Embryonic facial prominence (tissue), 1 donor: ENCODE data around the gene IQGAP2.

Experiments
- DNase-seq: peaks from one replicate; pipeline ENCODE4 v3.0.0-alpha.2; 2016; ENCODE audit errors: extremely low spot score

IQGAP2 gene

DNA sequence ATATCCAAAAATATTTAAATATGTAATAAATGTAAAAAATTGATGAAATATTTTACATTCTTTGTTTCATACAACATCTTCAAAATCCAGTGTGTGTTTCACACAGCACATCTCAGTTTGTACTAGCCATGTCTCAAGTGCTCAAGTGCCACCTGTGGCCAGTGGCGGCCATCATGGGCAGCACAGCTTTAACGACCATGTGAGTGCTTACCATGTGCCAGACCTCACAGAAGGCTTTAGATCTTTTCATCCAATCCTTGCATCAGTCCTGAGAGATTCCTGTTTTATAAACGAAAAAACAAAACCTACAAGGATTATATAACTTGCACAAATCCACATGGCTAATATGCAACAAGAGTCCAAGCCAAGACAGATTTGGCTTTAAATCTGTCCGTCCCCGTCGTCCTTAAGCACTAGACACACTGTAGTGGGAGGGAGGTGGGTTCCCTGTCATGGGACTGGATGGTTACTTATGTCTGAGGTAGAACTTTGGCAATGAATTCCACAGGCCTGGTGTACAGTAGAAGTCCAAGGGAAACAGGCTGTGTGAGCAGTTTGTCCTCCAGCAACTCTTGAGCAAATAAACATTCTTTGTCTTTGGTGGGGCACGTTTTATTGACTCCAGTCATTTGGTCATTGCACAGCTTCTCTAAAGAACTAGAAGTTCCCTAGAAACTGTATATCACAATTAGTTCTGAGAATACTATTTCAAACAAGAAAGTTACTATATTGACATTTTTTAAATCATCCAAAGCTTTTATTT lies 287.8 kb downstream of the IQGAP2 start:
- no peak for DNase-seq

DNA sequence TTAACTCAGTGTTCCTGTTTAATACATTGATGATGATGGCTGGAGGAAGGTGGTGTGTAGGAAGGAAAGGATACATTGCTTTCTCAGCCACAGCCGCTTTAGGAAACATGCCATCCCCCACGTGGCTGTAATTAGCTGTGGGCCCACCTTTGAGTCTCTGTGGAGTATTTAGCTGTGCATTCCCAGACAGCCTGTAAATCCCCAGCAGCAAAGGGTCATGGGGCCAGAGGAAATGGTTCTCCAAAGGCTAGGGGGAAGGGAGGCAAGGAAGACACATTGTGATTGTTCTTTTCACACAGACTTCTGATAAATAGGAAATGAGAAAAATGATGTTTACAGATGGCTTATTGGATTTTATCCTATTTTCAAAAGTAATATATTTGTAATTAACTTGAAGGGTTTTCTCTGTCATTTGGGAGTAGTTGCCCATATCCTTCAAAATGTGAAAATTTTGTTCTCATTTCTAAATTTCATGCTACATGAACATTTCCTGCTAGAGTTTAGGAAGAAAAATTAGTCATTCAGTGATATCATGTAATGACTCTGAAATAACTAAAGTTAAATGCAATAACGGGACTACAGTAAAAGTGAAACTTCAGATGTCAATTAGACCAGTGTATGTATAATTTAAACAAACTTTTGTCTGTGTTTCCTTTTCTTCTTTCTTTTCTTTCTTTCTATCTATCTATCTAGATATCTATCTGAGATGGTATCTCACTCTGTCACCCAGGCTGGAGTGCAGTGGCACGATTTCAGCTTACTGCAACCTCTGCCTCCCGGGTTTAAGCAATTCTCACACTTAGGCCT lies 288.6 kb downstream of the IQGAP2 start:
- DNase-seq = no peak

DNA sequence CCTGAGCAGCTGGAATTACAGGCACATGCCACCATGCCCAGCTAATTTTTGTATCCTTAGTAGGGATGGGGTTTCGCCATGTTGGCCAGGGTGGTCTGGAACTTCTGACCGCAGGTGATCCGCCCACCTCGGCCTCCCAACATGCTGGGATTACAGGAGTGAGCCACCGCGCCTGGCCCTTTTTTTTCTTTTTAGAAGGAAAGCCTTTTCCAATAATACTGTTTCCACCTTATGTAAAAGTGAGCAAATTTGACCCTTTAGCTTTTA lies 289.1 kb downstream of the IQGAP2 start:
- DNase-seq = no peak

DNA sequence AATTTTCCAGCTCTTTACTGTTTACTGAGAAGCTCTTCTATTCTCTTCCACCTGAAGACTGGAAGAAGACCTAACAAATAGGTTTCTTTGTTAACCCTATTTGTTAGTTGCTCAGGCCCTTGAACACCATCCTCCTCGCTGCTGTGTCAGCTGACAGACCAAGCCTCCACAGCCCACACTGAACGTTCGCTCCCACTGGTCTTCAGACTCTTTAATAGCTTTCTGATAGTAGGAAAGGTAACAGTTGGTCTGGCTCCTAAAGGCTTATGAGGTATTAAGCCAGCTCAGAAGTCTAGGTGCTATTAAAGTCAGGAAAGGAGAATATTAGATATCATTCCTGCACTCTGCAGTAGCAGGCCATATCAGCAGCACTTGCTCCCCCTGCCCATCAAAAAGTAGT lies 289.6 kb downstream of the IQGAP2 start:
- no peak for DNase-seq

DNA sequence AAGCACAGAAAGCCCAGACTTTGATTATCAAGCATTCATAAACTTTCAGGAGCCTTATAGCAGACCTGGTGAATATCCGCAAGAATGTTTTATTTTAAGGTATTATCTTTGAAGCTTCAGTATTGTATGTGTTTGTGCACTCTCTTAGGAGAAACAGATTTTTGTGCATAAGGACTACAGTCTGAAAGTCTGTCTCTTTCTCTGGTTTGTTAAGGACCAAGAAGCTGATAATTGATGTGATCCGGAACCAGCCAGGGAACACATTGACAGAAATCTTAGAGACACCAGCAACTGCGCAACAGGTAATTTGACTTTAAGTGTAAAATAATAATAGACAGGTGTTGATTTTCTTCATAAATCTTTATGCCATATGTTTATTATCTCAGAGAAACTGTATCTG lies 290.1 kb downstream of the IQGAP2 start:
- DNase-seq = no peak

DNA sequence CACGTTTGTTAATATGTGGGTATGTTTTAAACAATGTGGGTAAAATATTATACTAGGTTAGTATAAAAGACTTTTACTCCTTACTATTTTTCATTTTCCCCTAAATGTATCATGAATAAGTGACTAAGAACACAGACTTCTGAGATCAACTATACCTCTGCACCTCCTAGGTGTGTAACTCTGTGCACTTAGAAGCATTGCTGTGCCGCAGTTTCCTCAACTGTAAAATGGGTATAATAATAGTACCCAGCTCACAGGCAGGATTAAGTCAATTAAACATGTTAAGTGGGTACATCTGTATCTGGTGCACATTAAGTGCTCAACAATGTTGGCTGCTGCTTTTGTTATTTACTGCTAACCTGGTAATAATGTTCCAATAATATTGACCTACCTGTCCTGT lies 291.2 kb downstream of the IQGAP2 start:
- no peak for DNase-seq

DNA sequence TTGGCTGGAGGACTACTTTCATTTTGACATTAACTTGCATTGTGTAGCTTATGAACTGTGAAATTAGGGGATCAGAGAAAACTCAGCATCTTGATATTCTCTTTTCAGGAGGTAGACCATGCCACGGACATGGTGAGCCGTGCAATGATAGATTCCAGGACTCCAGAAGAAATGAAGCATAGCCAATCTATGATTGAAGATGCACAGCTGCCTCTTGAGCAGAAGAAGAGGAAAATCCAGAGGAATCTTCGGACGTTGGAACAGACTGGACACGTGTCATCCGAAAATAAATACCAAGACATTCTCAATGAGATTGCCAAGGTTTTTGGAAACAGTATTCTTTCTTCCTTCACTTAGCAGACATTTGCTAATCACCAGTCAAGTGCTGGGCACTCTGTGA lies 292.3 kb downstream of the IQGAP2 start:
- no peak for DNase-seq

DNA sequence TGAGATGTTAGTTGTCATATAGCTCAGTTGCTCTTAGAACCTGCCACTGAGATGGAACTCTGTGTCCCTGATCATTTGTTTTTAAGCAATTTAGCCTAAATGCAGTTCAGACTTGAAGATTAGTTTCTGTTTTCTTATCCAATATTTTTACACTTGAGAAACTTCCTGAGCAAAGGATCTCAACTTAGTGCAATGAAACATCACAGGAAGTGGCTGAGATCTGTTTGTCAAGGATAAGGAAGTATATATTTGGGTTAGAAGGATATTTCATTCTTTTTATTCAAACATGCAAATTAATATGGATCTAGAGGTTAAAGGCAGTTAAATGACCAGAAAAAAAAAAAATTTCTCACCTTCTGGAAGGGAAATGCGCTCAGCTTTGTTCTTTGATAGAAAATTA lies 293.2 kb downstream of the IQGAP2 start:
- no peak for DNase-seq

DNA sequence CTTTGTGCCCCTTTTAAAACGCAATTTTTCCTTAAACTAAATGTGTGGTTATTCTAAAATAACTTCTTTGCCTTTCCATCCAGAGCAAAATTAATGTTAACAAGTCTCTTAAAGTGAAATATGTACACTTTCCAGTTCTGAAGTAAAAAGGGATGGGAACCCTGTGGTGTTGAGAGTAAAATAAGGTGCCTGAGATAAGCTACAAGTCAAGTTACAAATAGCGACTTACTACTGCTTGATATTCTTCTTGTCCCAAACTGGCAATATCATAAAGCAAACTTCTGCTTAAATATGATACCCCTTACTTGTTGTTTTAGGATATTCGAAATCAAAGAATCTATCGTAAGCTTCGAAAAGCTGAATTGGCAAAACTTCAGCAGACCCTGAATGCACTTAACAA lies 294.6 kb downstream of the IQGAP2 start:
- DNase-seq = no peak

DNA sequence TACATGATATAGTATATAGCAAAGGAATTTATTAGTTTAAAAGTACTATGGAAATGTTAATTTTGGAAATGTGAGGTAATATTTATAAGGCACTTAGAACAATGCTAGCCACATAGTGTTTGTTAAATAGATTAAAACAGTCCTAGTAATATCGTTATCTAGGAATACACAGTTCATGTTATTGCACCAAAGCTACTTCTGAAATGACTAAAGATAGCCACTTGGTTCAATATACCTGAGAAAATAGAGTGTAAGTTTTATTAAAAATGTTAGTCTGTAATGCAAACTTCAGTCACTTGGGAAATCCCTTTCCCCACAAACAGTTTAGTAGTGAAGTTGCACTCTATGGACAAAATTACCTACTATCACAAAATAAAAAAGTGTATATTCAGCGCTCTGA lies 297.5 kb downstream of the IQGAP2 start:
- DNase-seq = no peak

DNA sequence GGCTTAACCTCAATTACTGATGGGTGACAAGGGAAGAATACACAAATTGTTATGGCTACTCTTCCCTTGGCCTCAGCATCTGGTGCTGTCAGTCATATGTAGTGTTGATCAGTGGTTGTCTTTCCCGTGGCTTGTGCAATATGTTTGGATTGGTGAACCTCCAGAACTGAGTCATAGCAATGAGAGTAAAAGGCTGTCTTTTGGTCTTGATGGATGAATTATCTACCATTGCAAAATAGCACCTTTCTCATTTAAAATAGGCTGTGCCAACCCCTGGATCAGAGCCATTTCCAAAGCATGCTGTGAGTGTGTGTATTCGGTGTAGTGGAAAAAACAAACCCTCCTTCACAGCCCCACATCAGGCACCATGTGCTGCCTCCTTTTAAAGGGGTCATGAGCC lies 298.2 kb downstream of the IQGAP2 start:
- no peak for DNase-seq

DNA sequence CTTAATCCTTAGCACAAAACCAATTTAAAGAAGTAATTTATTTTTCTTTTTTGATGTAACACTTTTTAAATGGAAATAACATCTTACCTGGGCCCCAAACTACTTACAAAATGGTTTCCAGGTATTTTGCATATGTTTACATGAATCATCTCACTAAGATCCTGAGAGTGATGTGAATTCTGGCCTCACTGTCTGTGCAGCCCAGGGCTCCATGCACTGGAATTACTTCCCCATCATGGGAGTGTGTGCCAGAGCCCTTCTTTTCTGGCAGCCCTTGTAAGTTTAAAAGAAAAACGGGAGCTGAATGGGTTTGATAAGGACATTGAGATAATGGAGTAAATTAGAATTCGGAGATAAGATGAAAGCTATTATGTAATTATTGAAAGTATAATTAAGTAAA lies 300.6 kb downstream of the IQGAP2 start:
- no peak for DNase-seq

DNA sequence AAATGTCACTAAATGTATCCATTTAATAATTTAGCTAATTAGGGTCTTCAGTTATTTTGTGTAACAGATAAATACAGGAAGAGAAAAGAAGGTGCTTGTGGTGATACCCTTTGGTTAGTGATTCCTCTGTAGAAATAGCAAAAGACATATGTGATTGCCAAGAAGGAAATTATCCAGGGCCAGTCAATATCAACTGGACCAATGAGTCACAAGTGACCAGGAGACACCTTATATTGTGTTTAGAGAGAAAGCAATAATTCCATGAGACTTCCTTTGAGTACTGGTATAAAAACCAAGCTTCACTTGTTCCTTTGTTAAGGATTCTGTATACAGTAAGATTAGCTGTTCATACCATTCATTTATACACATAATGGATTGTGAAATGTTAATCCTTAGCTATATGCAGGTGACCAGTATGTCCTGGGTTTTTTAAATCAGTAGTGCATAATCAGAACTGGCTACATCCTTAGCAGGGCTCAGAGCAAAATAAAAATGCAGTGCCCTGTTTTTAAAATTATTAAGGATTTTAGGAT lies 301.1 kb downstream of the IQGAP2 start:
- no peak for DNase-seq

DNA sequence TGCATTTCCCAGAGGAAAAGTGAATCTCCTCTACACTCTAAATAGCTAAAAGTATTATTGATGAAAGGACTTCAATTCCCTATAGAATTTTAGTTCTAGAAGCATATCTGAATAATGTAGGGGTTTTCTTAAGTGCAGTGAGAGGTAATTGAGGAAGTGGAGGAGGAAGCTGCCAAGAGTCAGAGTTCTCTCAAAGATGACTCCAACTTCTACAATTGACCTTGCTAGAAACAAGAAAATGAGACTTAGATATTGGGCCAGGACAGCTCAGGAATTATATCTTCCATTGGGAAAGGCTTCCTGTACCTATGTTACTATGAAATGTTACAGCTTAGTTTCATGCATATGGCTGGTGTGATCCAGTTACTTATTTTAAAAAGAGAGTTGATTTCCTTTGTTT lies 302.5 kb downstream of the IQGAP2 start:
- no peak for DNase-seq

DNA sequence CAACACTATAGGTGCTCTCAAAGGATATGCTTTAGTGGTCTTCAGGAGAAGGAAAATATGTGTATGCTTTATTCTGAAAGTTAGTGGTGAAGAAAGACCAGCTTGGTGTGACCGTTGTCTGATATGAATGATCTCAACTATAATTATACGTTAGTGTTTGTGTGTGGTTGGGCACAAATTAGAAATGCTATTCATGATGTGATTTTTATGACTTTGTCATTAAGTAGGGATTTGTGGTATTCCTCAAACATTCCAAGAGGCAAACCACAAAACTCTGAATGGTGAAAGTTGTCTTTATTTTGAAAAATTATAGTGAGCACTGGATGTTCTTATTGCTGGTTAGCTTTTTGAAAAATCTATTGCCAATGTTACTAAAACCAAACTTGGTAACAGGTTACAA lies 306.7 kb downstream of the IQGAP2 start:
- no peak for DNase-seq

DNA sequence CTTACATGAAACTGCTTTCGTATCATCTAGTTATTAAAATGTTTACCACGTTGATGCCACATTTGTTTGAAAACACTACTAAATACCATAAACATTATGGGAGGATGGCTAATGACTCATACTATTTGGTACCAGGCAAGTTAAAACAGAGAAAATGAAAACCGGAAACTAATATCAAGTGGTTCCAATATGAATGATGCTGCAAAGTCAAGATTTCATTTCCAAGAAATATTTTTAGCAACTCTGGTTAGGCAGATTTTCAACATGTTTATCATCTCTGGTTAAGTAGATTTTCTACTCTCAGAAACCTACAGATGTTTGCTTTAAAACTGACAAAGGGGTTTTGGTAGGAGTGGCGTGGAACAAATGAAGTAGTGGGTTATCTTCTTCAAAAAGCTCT lies 307.9 kb downstream of the IQGAP2 start:
- DNase-seq = no peak

DNA sequence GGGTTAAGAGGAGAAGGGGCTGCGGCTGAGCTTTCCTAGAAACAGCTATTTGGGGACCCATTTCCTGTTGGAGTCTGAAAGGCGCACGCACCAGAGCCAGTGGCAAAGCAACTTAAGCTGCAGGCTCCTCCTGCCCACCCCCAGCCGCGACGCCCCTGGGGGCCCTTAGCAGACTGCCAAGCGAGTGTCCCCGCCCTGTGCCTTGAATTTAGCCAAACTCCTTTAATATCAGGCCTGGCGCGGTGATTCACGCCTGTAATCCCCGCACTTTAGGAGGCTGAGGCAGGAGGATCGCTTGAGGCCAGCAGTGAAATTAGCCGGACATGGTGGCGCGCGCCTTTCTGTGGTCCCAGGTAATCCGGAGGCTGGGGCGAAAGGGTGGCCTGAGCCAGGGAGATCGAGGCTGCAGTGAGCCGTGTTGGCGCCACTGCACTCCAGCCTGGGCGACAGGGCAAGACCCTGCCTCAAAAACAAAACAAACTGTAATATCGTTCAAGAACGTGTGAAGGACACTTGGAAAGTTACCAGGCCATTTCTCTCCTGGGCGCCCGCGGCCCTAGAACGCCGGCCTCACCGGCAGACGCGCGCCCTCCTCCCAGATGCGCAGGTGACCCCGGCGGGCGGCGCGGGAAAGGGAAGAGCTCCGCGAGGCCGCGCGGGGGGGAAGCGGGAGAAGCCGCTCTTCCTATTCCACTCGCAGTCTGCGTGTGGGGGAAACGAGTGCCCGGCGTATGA lies 311.8 kb downstream of the IQGAP2 start:
- DNase-seq = no peak

DNA sequence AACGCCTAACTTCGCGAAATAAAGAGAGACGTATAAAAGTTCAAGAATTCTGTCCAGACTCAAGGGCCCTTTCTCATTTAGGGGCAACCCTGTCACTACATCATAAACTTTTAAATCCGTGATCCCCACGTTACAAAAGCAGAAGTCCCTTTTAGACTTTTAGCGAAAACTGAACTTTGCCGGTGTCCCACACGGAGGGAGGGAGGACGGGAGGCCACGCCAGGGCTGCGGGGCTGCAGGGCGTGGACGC lies 312.3 kb downstream of the IQGAP2 start:
- no peak for DNase-seq

DNA sequence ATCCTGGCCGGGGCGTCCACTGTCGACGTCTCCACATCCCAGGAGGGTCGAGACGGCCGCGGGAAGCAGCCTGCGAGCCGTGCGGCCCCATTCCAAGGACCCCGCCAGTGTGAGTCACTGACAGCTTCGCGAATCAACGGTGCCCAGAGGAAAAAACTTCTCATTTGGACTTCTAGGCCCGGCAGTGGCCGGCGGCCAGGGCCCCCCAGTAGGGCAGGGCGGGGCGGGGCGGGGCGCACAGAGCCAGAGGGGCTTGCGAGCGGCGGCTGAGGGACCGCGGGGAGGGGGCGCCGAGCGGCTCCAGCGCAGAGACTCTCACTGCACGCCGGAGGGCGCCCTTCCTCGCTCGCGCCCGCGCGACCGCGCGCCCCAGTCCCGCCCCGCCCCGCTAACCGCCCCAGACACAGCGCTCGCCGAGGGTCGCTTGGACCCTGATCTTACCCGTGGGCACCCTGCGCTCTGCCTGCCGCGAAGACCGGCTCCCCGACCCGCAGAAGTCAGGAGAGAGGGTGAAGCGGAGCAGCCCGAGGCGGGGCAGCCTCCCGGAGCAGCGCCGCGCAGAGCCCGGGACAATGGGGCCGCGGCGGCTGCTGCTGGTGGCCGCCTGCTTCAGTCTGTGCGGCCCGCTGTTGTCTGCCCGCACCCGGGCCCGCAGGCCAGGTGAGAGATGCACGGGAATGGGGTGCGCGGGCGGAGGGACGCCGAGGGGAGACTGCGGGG lies 312.8 kb downstream of the IQGAP2 start, which contains the start of gene F2R:
Gene F2R (plus strand): TSS at position 391 of the 720 bp plus-strand sequence. CDS start 182 bp downstream, at position 573.
- DNase-seq = peak; percentile 43

DNA sequence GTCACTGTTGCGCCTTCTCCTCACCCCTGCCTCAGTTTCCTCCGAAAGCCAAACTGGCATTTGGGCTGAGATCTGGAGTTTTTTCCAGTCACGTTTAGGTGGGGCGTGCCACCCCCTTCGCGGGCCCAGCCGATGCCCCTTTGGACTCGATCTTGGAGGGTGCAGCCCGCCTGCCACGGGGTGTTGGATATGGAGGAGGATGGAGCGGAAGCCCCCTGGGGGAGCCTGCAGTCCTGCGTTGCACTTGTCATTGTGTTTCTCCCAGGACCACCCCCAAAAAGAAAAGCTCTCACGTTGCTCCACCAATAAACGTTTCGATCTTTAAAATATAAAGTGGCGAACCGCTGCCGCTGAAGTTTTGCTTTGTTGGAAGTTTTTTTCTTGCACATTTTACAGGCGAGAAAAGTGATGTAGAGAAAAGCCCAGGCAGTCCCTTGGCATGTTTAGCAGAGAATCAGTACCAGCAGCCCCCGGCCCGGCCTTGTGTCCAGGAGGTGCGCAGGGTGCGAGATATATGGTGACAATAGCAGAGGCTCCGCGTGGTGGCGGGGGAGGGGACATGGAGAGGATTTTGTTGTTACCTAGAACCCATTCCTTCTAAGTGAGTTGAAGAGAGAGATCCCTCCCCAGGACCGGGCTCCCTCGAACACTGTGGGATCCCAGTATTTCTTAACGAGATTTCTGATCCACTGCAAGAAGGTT lies 313.5 kb downstream of the IQGAP2 start:
- no peak for DNase-seq

DNA sequence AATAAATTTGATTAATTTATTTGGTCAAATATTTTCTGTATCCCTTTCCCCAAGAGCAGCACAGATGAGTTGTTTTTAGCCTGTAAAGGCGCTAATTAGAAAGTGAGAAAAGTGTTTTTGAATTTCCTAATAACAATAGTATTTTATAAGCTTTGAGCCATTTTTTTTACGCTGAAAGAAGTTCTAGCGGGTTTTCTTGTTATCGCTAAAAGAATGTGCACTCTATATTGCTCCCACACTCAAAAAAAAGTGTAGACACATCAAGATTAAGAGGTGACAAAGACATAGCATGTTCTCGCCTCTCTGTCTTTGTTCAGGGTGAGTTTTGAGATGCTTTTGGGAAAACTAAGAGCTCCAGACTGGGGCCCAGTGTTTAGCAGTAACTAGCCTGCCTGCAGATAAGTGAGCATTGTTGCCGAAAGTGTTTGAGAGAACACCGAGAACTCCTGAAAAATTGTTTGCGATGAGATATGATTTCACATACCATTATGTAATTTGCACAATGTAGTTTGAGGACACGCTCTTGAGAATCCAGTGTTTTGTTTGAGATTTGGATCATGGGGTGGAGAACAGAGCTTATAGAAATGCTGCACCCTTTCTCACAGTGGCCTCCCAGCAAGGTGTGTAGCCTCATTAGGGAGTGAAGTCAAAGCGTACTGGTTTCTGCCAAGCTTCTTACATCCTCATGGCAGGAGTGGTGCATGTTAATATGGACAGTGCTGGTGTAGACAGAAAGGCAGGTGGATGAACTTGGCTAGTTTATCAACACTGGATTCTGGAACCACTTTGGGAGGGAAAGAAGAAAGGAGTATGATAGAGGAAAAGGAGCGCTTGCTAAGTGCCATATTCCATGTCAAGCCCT lies 314.4 kb downstream of the IQGAP2 start:
- no peak for DNase-seq
